Uterus (tissue), 4 donors: ENCODE data around the gene SETD4. TPM values are rescaled to one million over a fixed set of nuclear protein-coding genes. Genes with fewer than 3 reads are reported as not detected.
"Not testable (repeated sequence)": the region's sequence is repeated elsewhere in the genome, so short reads cannot be mapped to it uniquely, and the experiment has no call there.

ENCODE experiments used
- DNase-seq, 2 donors: peaks; one replicate each; pipeline ENCODE4 v3.0.0-alpha.2; 2019 to 2020
- H3K27ac ChIP-seq, 2 donors: fragments of 200-600 bp; sonication (generic); 1 replicate in 1 of 2; 2 replicates in 1 of 2; pipeline ENCODE4 v1.5.1; 2016 to 2018
- H3K27me3 ChIP-seq, 2 donors: fragments of 200-600 bp; sonication (generic); one replicate each; pipeline ENCODE4 v1.5.1; 2018 to 2019; ENCODE audit warnings: control low read depth in 1 of 2
- H3K36me3 ChIP-seq, 2 donors: fragments of 200-600 bp; sonication (generic); one replicate each; pipeline ENCODE4 v1.5.1; 2019; ENCODE audit warnings: control low read depth in 1 of 2
- H3K4me1 ChIP-seq, 2 donors: fragments of 200-600 bp; sonication (generic); one replicate each; pipeline ENCODE4 v1.5.1; 2018 to 2019; ENCODE audit warnings: control low read depth in 1 of 2
- H3K4me3 ChIP-seq, 2 donors: fragments of 200-600 bp; sonication (generic); 1 replicate in 1 of 2; 2 replicates in 1 of 2; pipeline ENCODE4 v1.5.1; 2018 to 2019; ENCODE audit warnings: mild to moderate bottlenecking in 1 of 2
- H3K9me3 ChIP-seq, 2 donors: fragments of 200-600 bp; sonication (generic); one replicate each; pipeline ENCODE4 v1.5.1; 2019; ENCODE audit warnings: control low read depth in 1 of 2
- POLR2A ChIP-seq, 2 donors: fragments of 450-650 bp; IDR thresholded peaks; one replicate each; pipeline ENCODE4 v1.6.1; 2016; ENCODE audit warnings: antibody characterized with exemption in 2 of 2, mild to moderate bottlenecking in 1 of 2, moderate library complexity in 1 of 2
- intact Hi-C: fragments of 100-400 bp; cut with DNase I; formaldehyde crosslinking; loops from one replicate; pipeline ENCODE4 v1.15.1; 2023; ENCODE audit warnings: low total_unique reads
- total RNA-seq, 4 donors: library from RNA; depleted of rRNA in 3 of 4; stranded (reverse); fragments of >200 nt in 3 of 4; gene quantifications; one replicate each; pipeline versions ENCODE4 v1.1.0 to v1.2.4, GENCODE V29; 2014 to 2023
- TF ChIP-seq, protein P1 (sequence below), 4 experiments: fragments of 200-600 bp in 2 of 4; fragments of 450-650 bp in 2 of 4; sonication (generic) in 2 of 4; IDR thresholded peaks; one replicate each; pipeline ENCODE4 v1.5.1; 2016 to 2019; ENCODE audit warnings: antibody characterized with exemption in 4 of 4, mild to moderate bottlenecking in 2 of 4, moderate library complexity in 1 of 4
- donor health status: DM: yes; HTN: yes; CAD: no.

The SETD4 gene
- total RNA-seq, 4 donors from 2014 or later: 12.4 to 35.6 (median 22.3) TPM

DNA sequence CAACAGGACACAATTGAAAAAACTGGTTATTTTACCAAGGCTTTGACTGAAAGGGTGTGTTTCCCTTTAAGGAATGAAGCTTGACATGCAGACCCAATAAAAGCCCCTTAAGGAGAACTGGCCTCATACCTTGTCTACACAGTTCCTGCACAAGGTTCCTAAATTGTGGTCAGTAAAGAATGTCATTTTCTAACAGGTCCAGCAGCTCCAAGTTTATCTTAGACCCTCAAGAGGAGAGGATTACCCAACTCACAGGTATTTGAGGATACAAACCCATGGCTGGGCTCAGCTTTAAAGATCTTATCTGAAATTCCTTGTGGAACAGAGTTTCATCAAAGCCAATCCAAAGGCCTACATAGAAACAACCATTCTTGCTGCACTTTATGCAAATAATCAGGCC is 43.1 kb upstream of the SETD4 start:
- H3K4me3 ChIP-seq: no peak overlapping the region

DNA sequence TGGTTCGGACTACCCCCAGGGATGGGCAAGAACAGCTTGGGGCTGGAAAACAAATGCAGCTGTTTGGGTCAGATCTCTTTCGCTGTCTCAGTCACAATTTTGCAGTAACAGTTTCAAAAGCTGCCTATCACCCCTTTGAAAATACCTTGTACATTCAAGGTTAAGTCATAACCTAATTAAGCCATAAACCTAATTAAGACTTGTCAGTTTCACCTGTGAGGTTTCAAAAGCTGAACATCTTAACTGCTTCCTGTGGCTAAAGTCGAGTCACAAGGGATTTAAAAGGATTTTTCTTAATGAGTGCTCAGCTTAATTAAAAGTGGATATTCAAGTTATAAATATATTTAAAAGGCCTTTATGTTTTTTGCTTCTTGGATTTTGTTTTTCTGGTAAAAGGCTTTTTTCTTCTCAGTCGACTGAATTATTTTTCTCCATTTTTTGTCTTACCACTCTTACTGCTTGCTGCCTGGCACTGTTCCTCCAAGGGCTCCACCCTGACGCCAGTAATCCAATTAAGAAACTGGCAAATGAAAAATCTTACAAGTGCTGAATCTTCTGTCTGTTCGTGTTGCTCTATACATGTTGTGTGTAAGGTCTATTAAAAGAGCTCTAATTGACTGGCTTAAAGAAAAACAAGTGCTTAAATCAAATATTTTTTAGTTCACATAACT is 40.8 kb upstream of the SETD4 start:
- Histone ChIP-seq H3K9me3 (no peaks in the 10 kb centered on the region), H3K27me3 (no peaks in the 10 kb centered on the region), H3K27ac (no peak overlapping the region), H3K36me3 (no peaks in the 10 kb centered on the region), H3K4me1 (no peaks in the 10 kb centered on the region), H3K4me3 (no peak overlapping the region)
- DNase-seq: no peak
- intact Hi-C loops: no loop called here
- no peak for TF ChIP-seq POLR2A (IDR thresholded peaks at IDR 0.05)
- TF ChIP-seq, protein P1, sequence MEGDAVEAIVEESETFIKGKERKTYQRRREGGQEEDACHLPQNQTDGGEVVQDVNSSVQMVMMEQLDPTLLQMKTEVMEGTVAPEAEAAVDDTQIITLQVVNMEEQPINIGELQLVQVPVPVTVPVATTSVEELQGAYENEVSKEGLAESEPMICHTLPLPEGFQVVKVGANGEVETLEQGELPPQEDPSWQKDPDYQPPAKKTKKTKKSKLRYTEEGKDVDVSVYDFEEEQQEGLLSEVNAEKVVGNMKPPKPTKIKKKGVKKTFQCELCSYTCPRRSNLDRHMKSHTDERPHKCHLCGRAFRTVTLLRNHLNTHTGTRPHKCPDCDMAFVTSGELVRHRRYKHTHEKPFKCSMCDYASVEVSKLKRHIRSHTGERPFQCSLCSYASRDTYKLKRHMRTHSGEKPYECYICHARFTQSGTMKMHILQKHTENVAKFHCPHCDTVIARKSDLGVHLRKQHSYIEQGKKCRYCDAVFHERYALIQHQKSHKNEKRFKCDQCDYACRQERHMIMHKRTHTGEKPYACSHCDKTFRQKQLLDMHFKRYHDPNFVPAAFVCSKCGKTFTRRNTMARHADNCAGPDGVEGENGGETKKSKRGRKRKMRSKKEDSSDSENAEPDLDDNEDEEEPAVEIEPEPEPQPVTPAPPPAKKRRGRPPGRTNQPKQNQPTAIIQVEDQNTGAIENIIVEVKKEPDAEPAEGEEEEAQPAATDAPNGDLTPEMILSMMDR (IDR thresholded peaks at IDR 0.05): no peak

More for the DNA sequence above, 43.1 kb upstream of the SETD4 start:
- DNase-seq: no peak
- Histone ChIP-seq H3K4me1 (no peaks in the 10 kb centered on the region), H3K36me3 (no peaks in the 10 kb centered on the region), H3K27ac (no peak overlapping the region), H3K9me3 (no peaks in the 10 kb centered on the region), H3K27me3 (no peaks in the 10 kb centered on the region)
- no peak for TF ChIP-seq POLR2A (IDR thresholded peaks at IDR 0.05)
- TF ChIP-seq, protein P1 (IDR thresholded peaks at IDR 0.05): no peak
- intact Hi-C loops: no loop called here

DNA sequence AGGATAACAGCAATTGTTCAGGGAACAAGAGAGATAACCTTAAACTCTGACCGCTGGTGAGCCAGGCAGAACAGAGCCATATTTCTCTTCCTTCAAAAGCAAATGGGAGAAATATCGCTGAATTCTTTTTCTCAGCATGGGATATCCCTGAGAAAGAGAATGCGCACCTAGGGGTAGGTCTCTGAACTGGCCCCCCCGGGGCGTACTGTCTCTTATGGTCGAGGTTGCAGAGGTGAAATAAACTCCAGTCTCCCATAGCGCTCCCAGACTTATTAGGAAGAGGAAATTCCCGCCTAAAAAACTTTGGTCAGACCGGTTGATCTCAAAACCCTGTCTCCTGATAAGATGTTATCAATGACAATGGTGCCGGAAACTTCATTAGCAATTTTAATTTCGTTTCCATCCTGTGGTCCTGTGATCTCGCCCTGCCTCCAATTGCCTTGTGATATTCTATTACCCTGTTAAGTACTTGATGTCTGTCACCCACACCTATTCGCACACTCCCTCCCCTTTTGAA is 39.4 kb upstream of the SETD4 start:
- H3K4me1 ChIP-seq, DNase-seq, H3K9me3 ChIP-seq, H3K4me3 ChIP-seq, intact Hi-C loops, H3K27me3 ChIP-seq, H3K36me3 ChIP-seq, H3K27ac ChIP-seq: not testable (repeated sequence)

DNA sequence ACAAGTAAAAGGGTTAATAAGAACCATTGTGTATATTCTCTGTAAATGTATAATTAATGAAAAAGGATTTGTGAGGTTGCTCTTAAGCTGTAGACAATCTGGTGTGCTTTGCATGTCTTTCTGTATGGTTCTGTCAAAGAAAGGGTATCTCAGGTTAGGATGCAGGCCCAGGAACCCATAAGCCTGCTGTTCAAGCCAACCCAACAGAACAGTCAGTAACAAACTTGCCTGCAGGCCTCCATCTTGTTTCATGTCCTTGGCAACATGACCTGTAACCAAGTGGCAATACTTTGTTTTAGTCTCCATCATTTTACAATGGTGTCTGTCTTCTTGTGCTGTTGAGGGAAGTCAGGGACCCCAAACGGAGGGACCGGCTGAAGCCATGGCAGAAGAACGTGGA is 38.7 kb upstream of the SETD4 start:
- intact Hi-C loops: no loop called here
- TF ChIP-seq, protein P1 (IDR thresholded peaks at IDR 0.05): no peak
- TF ChIP-seq POLR2A (IDR thresholded peaks at IDR 0.05): no peak
- H3K36me3 ChIP-seq: no peaks in the 10 kb centered on the region

DNA sequence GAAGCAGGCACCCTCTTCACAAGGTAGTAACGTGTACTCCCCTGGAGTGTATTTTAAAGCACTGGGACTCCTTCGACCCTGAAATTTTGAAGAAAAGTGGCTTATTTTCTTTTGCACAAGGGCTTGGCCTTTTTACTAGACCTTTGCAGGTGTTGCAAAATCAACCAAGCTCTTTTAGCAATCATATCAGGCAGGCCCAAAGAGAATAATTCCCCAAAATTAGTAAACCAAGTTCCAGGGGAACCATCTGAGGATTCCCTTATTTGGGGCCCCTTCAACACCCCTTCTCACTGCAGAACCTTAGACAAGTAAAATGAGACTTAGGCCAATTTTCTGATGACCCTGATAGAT is 37.8 kb upstream of the SETD4 start:
- H3K4me1 ChIP-seq: no peaks in the 10 kb centered on the region
- no peak overlapping the region for H3K27ac ChIP-seq
- TF ChIP-seq, protein P1 (IDR thresholded peaks at IDR 0.05): no peak
- TF ChIP-seq POLR2A (IDR thresholded peaks at IDR 0.05): no peak
- no peak overlapping the region for H3K4me3 ChIP-seq
- H3K27me3 ChIP-seq: no peaks in the 10 kb centered on the region
- intact Hi-C loops: no loop called here
- DNase-seq: no peak
- no peaks in the 10 kb centered on the region for H3K9me3 ChIP-seq
- no peaks in the 10 kb centered on the region for H3K36me3 ChIP-seq

More for the DNA sequence above, 38.7 kb upstream of the SETD4 start:
- H3K27me3 ChIP-seq: no peaks in the 10 kb centered on the region
- H3K4me3 ChIP-seq: no peak overlapping the region
- no peak overlapping the region for H3K27ac ChIP-seq
- no peaks in the 10 kb centered on the region for H3K9me3 ChIP-seq
- H3K4me1 ChIP-seq: no peaks in the 10 kb centered on the region
- DNase-seq: no peak
